Osteocyte (in vitro differentiated cells): ENCODE results near the gene KDM4B. TPM values are rescaled to one million over a fixed set of nuclear protein-coding genes. Genes with fewer than 3 reads are reported as not detected.

ENCODE experiments used
- DNase-seq: peaks from one replicate; pipeline ENCODE4 v3.0.0; 2021; ENCODE audit warnings: mixed read lengths; ENCODE audit not compliant: unreplicated experiment; ENCODE audit errors: extremely low spot score
- H3K27ac Mint-ChIP-seq: one replicate; pipeline ENCODE4 v1.8.0; 2021; ENCODE audit warnings: mild to moderate bottlenecking, mixed read lengths; ENCODE audit not compliant: unreplicated experiment
- H3K27me3 Mint-ChIP-seq: one replicate; pipeline ENCODE4 v1.8.0; 2021; ENCODE audit warnings: mixed read lengths; ENCODE audit not compliant: unreplicated experiment
- H3K36me3 Mint-ChIP-seq: one replicate; pipeline ENCODE4 v1.8.0; 2021; ENCODE audit warnings: mixed read lengths; ENCODE audit not compliant: unreplicated experiment
- H3K4me1 Mint-ChIP-seq: one replicate; pipeline ENCODE4 v1.8.0; 2021; ENCODE audit warnings: mixed read lengths; ENCODE audit not compliant: unreplicated experiment
- H3K4me3 Mint-ChIP-seq: one replicate; pipeline ENCODE4 v1.8.0; 2021; ENCODE audit warnings: mild to moderate bottlenecking, moderate library complexity, mixed read lengths; ENCODE audit not compliant: unreplicated experiment
- H3K9me3 Mint-ChIP-seq: one replicate; pipeline ENCODE4 v1.8.0; 2021; ENCODE audit warnings: mixed read lengths; ENCODE audit not compliant: unreplicated experiment
- total RNA-seq: library from RNA; stranded (reverse); gene quantifications from 2 replicates; pipeline ENCODE4 v1.2.1, GENCODE V29; 2021
- TF ChIP-seq, protein P1 (sequence below): fragments of 200-600 bp; sonication (generic); IDR thresholded peaks from 2 replicates; pipeline ENCODE4 v1.5.0; 2021; ENCODE audit warnings: antibody characterized with exemption, mild to moderate bottlenecking, moderate library complexity

The KDM4B gene
- total RNA-seq, 1 donor from 2014 or later = 49.0 TPM

DNA sequence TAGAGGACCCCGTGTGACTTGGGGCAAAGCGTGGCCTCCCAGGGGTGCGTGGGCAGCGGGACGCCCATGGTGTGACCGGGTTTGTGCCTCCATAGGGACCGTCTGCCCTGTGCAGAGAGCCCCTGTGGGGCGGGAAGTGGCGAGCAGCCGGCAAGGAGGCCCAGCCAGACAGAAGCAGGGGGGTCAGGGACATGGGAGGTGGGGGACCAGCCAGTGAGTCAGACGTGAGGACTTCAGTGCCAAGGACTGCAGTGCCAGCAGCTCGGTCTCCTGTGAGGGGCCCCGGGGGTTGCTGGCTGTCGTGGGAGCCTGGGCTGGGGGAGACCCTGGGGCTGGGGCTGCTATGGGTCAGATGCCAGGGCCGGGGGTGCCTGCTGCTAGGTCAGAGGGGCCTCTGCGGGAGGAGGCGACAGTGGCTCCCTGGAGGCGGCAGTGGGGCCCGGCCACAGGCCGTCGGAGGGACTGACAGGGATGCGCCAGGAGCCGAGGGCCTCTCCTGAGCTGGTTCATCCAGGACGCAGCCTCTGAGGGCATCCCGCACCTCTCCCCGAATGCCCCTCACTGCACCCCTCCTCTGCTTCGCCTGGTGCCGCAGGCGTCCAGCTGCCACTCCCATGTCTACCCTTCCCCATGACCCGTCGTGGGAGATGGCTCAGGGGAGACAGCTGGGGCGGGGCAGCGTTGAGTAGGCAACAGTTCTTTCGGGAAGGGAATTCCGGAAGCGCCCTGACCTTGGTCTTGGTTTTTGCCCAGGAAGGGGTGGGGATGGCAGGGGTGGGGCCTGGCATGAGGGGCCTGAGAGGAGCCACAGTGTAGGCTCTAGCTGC is 80.0 kb downstream of the KDM4B start:
- Mint-ChIP-seq H3K27me3 (no peaks in the 10 kb centered on the region), H3K9me3 (no peaks in the 10 kb centered on the region), H3K36me3 (peaks cover 4% of the 10 kb centered on the region), H3K4me3 (peak overlapping the region; percentile 40), H3K4me1 (peaks cover 44% of the 10 kb centered on the region), H3K27ac (peak overlapping the region; percentile 84)
- DNase-seq = peak; percentile 92
- TF ChIP-seq, protein P1, sequence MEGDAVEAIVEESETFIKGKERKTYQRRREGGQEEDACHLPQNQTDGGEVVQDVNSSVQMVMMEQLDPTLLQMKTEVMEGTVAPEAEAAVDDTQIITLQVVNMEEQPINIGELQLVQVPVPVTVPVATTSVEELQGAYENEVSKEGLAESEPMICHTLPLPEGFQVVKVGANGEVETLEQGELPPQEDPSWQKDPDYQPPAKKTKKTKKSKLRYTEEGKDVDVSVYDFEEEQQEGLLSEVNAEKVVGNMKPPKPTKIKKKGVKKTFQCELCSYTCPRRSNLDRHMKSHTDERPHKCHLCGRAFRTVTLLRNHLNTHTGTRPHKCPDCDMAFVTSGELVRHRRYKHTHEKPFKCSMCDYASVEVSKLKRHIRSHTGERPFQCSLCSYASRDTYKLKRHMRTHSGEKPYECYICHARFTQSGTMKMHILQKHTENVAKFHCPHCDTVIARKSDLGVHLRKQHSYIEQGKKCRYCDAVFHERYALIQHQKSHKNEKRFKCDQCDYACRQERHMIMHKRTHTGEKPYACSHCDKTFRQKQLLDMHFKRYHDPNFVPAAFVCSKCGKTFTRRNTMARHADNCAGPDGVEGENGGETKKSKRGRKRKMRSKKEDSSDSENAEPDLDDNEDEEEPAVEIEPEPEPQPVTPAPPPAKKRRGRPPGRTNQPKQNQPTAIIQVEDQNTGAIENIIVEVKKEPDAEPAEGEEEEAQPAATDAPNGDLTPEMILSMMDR = no peak

- TF ChIP-seq, protein P1 = no peak
- Mint-ChIP-seq H3K9me3 (no peaks in the 10 kb centered on the region), H3K4me3 (no peak overlapping the region), H3K27ac (peak overlapping the region; percentile 84), H3K27me3 (no peaks in the 10 kb centered on the region), H3K4me1 (peaks cover 44% of the 10 kb centered on the region), H3K36me3 (peaks cover 9% of the 10 kb centered on the region)
- no peak for DNase-seq
These were observed 80.6 kb downstream of the KDM4B start for GRCh38 chr19:5049561-5049960.

DNA sequence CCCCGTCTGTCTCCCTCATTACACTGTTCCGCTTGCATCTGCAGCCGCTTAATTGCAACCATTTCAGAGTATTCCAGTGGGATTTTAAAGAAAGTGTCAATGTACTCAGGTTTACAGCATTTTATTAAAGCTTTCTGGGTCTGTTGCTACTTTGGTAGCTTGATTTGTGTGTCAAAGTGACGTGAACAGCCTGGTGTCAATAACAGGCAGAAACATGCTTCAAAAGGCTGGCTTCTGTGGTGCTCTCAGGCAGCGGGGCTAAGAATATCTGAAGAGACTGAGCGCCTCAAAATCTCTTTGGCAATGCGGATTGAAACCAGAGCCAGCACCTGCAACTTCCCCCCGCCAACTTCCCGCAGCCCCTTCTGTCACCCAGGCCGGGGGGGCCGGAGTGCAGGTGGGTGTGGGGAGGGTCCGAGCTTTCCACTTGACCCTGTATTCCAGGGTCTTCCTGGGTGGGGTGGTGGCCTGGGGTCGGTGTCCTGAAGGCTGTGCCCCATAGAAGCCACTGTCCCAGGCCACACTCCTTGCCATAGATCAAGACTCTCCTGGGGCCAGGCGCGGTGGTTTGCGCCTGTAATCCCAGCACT is 81.2 kb downstream of the KDM4B start:
- Mint-ChIP-seq H3K27me3 (no peaks in the 10 kb centered on the region), H3K27ac (peak overlapping the region; percentile 84), H3K4me1 (peaks cover 44% of the 10 kb centered on the region), H3K9me3 (no peaks in the 10 kb centered on the region), H3K4me3 (no peak overlapping the region), H3K36me3 (peaks cover 8% of the 10 kb centered on the region)
- TF ChIP-seq, protein P1 = no peak
- DNase-seq = no peak

DNA sequence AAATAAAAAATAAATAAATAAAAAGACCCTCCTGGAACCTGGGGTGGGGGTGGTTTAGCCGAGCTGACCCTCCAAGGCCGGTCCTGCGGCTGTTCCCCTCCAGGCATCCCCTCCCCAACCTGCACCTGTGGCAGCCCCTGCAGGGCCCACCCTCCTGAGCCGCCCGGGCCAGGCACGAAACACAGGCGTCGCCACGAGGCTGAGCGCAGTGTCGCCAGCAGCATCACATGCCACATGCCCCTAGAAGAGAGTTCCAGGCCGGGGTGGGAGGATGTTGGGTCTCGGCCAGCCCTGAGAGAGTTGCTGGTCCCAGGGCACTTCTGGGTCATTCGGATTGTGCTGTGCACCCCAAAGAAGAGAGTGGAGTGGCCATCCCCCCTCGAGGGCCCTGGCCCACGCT is 82.0 kb downstream of the KDM4B start:
- peaks cover 7% of the 10 kb centered on the region for H3K36me3 Mint-ChIP-seq
- peaks cover 38% of the 10 kb centered on the region for H3K4me1 Mint-ChIP-seq
- no peak overlapping the region for H3K27ac Mint-ChIP-seq
- TF ChIP-seq, protein P1 = no peak
- no peaks in the 10 kb centered on the region for H3K9me3 Mint-ChIP-seq
- no peak for DNase-seq
- no peak overlapping the region for H3K4me3 Mint-ChIP-seq
- no peaks in the 10 kb centered on the region for H3K27me3 Mint-ChIP-seq

GRCh38 chr19:5051619-5052018 is 82.7 kb downstream of the KDM4B start:
- H3K27ac Mint-ChIP-seq = no peak overlapping the region
- no peaks in the 10 kb centered on the region for H3K9me3 Mint-ChIP-seq
- H3K36me3 Mint-ChIP-seq = peaks cover 7% of the 10 kb centered on the region
- no peaks in the 10 kb centered on the region for H3K27me3 Mint-ChIP-seq
- no peak for DNase-seq
- peaks cover 31% of the 10 kb centered on the region for H3K4me1 Mint-ChIP-seq
- TF ChIP-seq, protein P1 = no peak
- no peak overlapping the region for H3K4me3 Mint-ChIP-seq
